GM12878 (cell line): ENCODE results near the gene COBLL1. TPM values are rescaled to one million over a fixed set of nuclear protein-coding genes. Genes with fewer than 3 reads are reported as not detected.

Source experiments
- ATAC-seq: fragments of 200-7000 bp; cut with Tn5 transposase; 3 replicates; pipeline ENCODE4 v1.9.1; 2020; ENCODE audit warnings: mild to moderate bottlenecking, moderate library complexity
- BruUV-seq: library from RNA; stranded (reverse); fragments of 400-500 nt; replicated peaks from 2 replicates; lab custom pipeline; 2021; lab: Mats Ljungman, UMichigan
- CTCF ChIA-PET: fragments of 300-600 bp; sonication (Branson Sonifier 250); formaldehyde crosslinking; extraction: SDS; loops from one replicate; lab custom pipeline; 2021; ENCODE audit warnings: inconsistent platforms; lab: Yijun Ruan, JAX
- POLR2A ChIA-PET: fragments of 350-600 bp; formaldehyde crosslinking; extraction: SDS; loops from one replicate; lab custom pipeline; 2021; ENCODE audit warnings: inconsistent platforms; lab: Charles Lee
- RAD21 ChIA-PET: fragments of 300-600 bp; sonication (Branson Sonifier 250); formaldehyde crosslinking; loops from one replicate; lab custom pipeline; 2023; ENCODE audit warnings: antibody characterized with exemption; ENCODE audit not compliant: unreplicated experiment; lab: Charles Lee
- SMC1A ChIA-PET: fragments of 300-600 bp; sonication (Branson Sonifier 250); formaldehyde crosslinking; loops from one replicate; lab custom pipeline; 2023; ENCODE audit not compliant: unreplicated experiment, uncharacterized antibody; lab: Charles Lee
- DNase-seq: peaks from one replicate; pipeline ENCODE4 v3.0.0-alpha.2; 2011; ENCODE audit warnings: low read depth, low spot score
- FAIRE-seq: peaks from 3 replicates; lab custom pipeline; 2011; peaks lifted over from hg19 to GRCh38; lab: Jason Lieb, UNC
- H2AFZ ChIP-seq: 2 replicates; pipeline ENCODE4 v1.6.0; 2011; ENCODE audit warnings: low read depth, low read length, control low read depth; ENCODE audit not compliant: control insufficient read depth
- H3K27ac ChIP-seq: 2 replicates; pipeline ENCODE4 v1.5.1; 2011; ENCODE audit warnings: control low read depth; ENCODE audit not compliant: control insufficient read depth, insufficient read depth
- H3K27me3 ChIP-seq, 2 experiments: replicated peaks in 1 of 2; 2 replicates each; pipeline versions ENCODE4 v1.6.0 to v1.6.1; 2011; ENCODE audit warnings: low read length in 1 of 2; ENCODE audit not compliant: control insufficient read depth in 2 of 2, insufficient read depth in 2 of 2
- H3K36me3 ChIP-seq, 2 experiments: 2 replicates each; pipeline ENCODE4 v1.5.1; 2011; ENCODE audit warnings: low read length in 1 of 2; ENCODE audit not compliant: control insufficient read depth in 2 of 2, insufficient read depth in 2 of 2
- H3K4me1 ChIP-seq: 2 replicates; pipeline ENCODE4 v1.6.1; 2011; ENCODE audit warnings: mild to moderate bottlenecking, low read length, moderate library complexity, mixed read lengths; ENCODE audit not compliant: control insufficient read depth, insufficient read depth
- H3K4me2 ChIP-seq: 2 replicates; pipeline ENCODE4 v1.6.0; 2011; ENCODE audit warnings: control low read depth; ENCODE audit not compliant: control insufficient read depth, insufficient read depth
- H3K4me3 ChIP-seq: fragments of 200-600 bp; sonication (generic); 2 replicates; pipeline ENCODE4 v1.5.1; 2016
- H3K79me2 ChIP-seq: 2 replicates; pipeline ENCODE4 v1.6.0; 2011; ENCODE audit warnings: low read length; ENCODE audit not compliant: control insufficient read depth, insufficient read depth
- H3K9ac ChIP-seq: 2 replicates; pipeline ENCODE4 v1.8.0; 2011; ENCODE audit warnings: low read length, control low read depth, mixed read lengths; ENCODE audit not compliant: control insufficient read depth, insufficient read depth
- H3K9me3 ChIP-seq: replicated peaks from 3 replicates; pipeline ENCODE4 v1.5.1; 2011; ENCODE audit warnings: mild to moderate bottlenecking, low read length; ENCODE audit not compliant: control insufficient read depth, insufficient read depth
- H4K20me1 ChIP-seq: 2 replicates; pipeline ENCODE4 v1.6.0; 2011; ENCODE audit not compliant: control insufficient read depth, insufficient read depth
- ATF3 ChIP-seq: IDR thresholded peaks from 2 replicates; pipeline ENCODE4 v1.6.1; 2011; ENCODE audit warnings: low read depth, mild to moderate bottlenecking, low read length, moderate library complexity, borderline replicate concordance; ENCODE audit errors: extremely low read depth
- BHLHE40 ChIP-seq, 2 experiments: fragments of 450-650 bp in 1 of 2; IDR thresholded peaks; 2 replicates each; pipeline ENCODE4 v1.6.1; 2011 to 2017; ENCODE audit warnings: low read depth in 2 of 2, borderline replicate concordance in 1 of 2, improper control_type of control experiment in 1 of 2, low read length in 1 of 2, mild to moderate bottlenecking in 1 of 2
- CEBPZ ChIP-seq: fragments of 150-350 bp; IDR thresholded peaks from 2 replicates; pipeline ENCODE4 v1.6.1; 2016; ENCODE audit warnings: low read depth, low read length
- EED ChIP-seq: sonication (generic); IDR thresholded peaks from 2 replicates; pipeline ENCODE4 v1.6.1; 2016; ENCODE audit warnings: antibody characterized with exemption, low read depth
- EP300 ChIP-seq, 2 experiments: fragments of 150-350 bp in 1 of 2; IDR thresholded peaks; 2 replicates each; pipeline ENCODE4 v1.6.1; 2011 to 2012; ENCODE audit warnings: low read depth in 2 of 2, low read length in 2 of 2, borderline replicate concordance in 1 of 2, improper control_type of control experiment in 1 of 2, inconsistent platforms in 1 of 2; ENCODE audit not compliant: control insufficient read depth in 1 of 2
- EZH2 ChIP-seq: IDR thresholded peaks from 2 replicates; pipeline ENCODE4 v1.6.1; 2012; ENCODE audit warnings: low read depth, mild to moderate bottlenecking, control low read depth, inconsistent platforms, low read length, borderline replicate concordance; ENCODE audit not compliant: control insufficient read depth
- GABPA ChIP-seq: IDR thresholded peaks from 2 replicates; pipeline ENCODE4 v1.6.1; 2014; ENCODE audit warnings: antibody characterized with exemption, low read depth, mild to moderate bottlenecking, inconsistent platforms
- GATAD2B ChIP-seq: fragments of 450-650 bp; conservative IDR thresholded peaks from 2 replicates; pipeline ENCODE4 v1.6.1; 2017; ENCODE audit warnings: low read depth, mild to moderate bottlenecking, moderate library complexity
- HCFC1 ChIP-seq: fragments of 150-350 bp; IDR thresholded peaks from 2 replicates; pipeline ENCODE4 v1.6.1; 2014; ENCODE audit warnings: low read length
- MEF2B ChIP-seq: fragments of 450-650 bp; IDR thresholded peaks from 2 replicates; pipeline ENCODE4 v1.6.1; 2018; ENCODE audit warnings: mild to moderate bottlenecking, moderate library complexity; ENCODE audit not compliant: partially characterized antibody, poor library complexity, severe bottlenecking
- NR2C1 ChIP-seq: fragments of 450-650 bp; IDR thresholded peaks from 2 replicates; pipeline ENCODE4 v1.6.1; 2017; ENCODE audit warnings: antibody characterized with exemption, mild to moderate bottlenecking, moderate library complexity
- PBX3 ChIP-seq: IDR thresholded peaks from 2 replicates; pipeline ENCODE4 v1.6.1; 2011; ENCODE audit warnings: mild to moderate bottlenecking, low read depth, low read length, moderate library complexity; ENCODE audit not compliant: insufficient replicate concordance
- REST ChIP-seq: IDR thresholded peaks from 2 replicates; pipeline ENCODE4 v1.6.1; 2012; ENCODE audit warnings: mild to moderate bottlenecking, low read depth, low read length
- SP1 ChIP-seq: IDR thresholded peaks from one replicate; pipeline ENCODE4 v1.6.1; 2011; ENCODE audit warnings: low read depth, low read length
- STAT1 ChIP-seq: fragments of 450-650 bp; conservative IDR thresholded peaks from 2 replicates; pipeline ENCODE4 v1.6.1; 2014; ENCODE audit warnings: antibody characterized with exemption, mild to moderate bottlenecking
- YBX1 ChIP-seq: fragments of 450-650 bp; IDR thresholded peaks from 2 replicates; pipeline ENCODE4 v1.6.1; 2016; ENCODE audit warnings: antibody characterized with exemption
- ZNF24 ChIP-seq: fragments of 450-650 bp; IDR thresholded peaks from 2 replicates; pipeline ENCODE4 v1.6.1; 2017; ENCODE audit warnings: antibody characterized with exemption, mild to moderate bottlenecking
- WGBS: methylation state at CpG from one replicate; pipeline ENCODE4 v1.1.6; 2016; ENCODE audit warnings: low lambda C conversion rate; ENCODE audit not compliant: insufficient replicate concordance, insufficient coverage; ENCODE audit errors: missing lambda C conversion rate; 5-methylcytosine and 5-hydroxymethylcytosine counted together
- in situ Hi-C: fragments of 300-500 bp; cut with MboI; formaldehyde crosslinking; loops from 9 replicates; pipeline ENCODE4 v1.14.3; 2018; ENCODE audit warnings: mixed read lengths
- intact Hi-C: fragments of 100-400 bp; cut with micrococcal nuclease; formaldehyde crosslinking; loops from one replicate; pipeline ENCODE4 v1.14.2; 2022; ENCODE audit not compliant: unreplicated experiment
- polyA plus RNA-seq, 11 experiments: library from polyadenylated mRNA; depleted of rRNA in 4 of 11; unstranded in 6 of 11; stranded (reverse) in 5 of 11; fragments of >200 nt; fragmentation: Nextera tagmentation in 4 of 11; fragmentation: Illumina TruSeq in 1 of 11; extraction: Ambion mirVana in 4 of 11; extraction: Trizol in 1 of 11; gene quantifications; 1 replicate in 1 of 11; 2 replicates in 10 of 11; pipeline versions ENCODE4 v1.2.1 to v1.2.3, GENCODE V29; 2011 to 2016; ENCODE audit warnings: inconsistent platforms in 2 of 11, missing spikeins in 2 of 11, low read depth in 1 of 11
- total RNA-seq, 4 experiments: library from RNA; depleted of rRNA in 3 of 4; stranded (reverse); fragments of >200 nt in 3 of 4; fragmentation: Illumina TruSeq in 1 of 4; extraction: Trizol in 1 of 4; gene quantifications; 2 replicates each; pipeline versions ENCODE4 v1.2.1 to v1.2.3, GENCODE V29; 2013 to 2021

Gene COBLL1
- total and polyA plus RNA-seq, 10 of the 15 experiments (the other 5 are each of a cell fraction or from before 2014, with no cell fraction given): 0.46 TPM; not detected in 9

GRCh38 chr2:164696634-164697033 lies 145.0 kb downstream of the COBLL1 start:
- Histone ChIP-seq H3K4me3 (no peak overlapping the region), H3K79me2 (no peaks in the 10 kb centered on the region), H3K27ac (no peak overlapping the region), H3K9ac (no peak overlapping the region), H3K4me2 (no peak overlapping the region), H3K27me3 (no peaks in the 10 kb centered on the region), H3K9me3 (no peaks in the 10 kb centered on the region), H4K20me1 (no peaks in the 10 kb centered on the region), H3K4me1 (no peaks in the 10 kb centered on the region), H2AFZ (no peak overlapping the region), H3K36me3 (no peaks in the 10 kb centered on the region)
- WGBS: 33% methylated on average over 1 of the region's 1 CpG
- CTCF ChIA-PET: no interaction called here
- intact Hi-C loops (no loop called here), in situ Hi-C loops (no loop called here)
- SMC1A ChIA-PET: interaction anchor here (0.7 kb wide), 1 partner anchor 21 kb away, joined by 3 read pairs; no protein-coding TSS in a partner anchor
- BruUV-seq: no TSS peak
- FAIRE-seq (no peak), DNase-seq (no peak), ATAC-seq (no peak)
- POLR2A ChIA-PET: no interaction called here
- RAD21 ChIA-PET: no interaction called here
- TF ChIP-seq YBX1 (no peak), EP300 (IDR thresholded peaks at IDR 0.05; ENCODE audit: borderline replicate concordance in 1 of 2, control insufficient read depth in 1 of 2, low read depth in 2 of 2, low read length in 2 of 2) (no peak), EED (no peak), GABPA (no peak), ZNF24 (no peak), HCFC1 (no peak), EZH2 (no peak), REST (no peak), CEBPZ (no peak), STAT1 (no peak), GATAD2B (no peak), BHLHE40 (IDR thresholded peaks at IDR 0.05; ENCODE audit: borderline replicate concordance in 1 of 2, low read depth in 2 of 2, low read length in 1 of 2) (no peak), SP1 (no peak), PBX3 (no peak), MEF2B (no peak), ATF3 (no peak), NR2C1 (no peak)
